D341Med (cell line): ENCODE results near the gene RPS6KA5.
"Not testable (repeated sequence)": the region's sequence is repeated elsewhere in the genome, so short reads cannot be mapped to it uniquely, and the experiment has no call there.

Source experiments
- DNase-seq: peaks from one replicate; pipeline ENCODE4 v3.0.0; 2012; ENCODE audit warnings: low spot score

RPS6KA5 gene

GRCh38 chr14:90829677-90830076, 230.8 kb downstream of the RPS6KA5 start:
- no peak for DNase-seq

- no peak for DNase-seq
Observed at GRCh38 chr14:90828642-90829487, 231.6 kb downstream of the RPS6KA5 start.

- DNase-seq, result peak; percentile 92
Observed at GRCh38 chr14:90827919-90828610, 232.4 kb downstream of the RPS6KA5 start.

- not testable (repeated sequence) for DNase-seq
Observed at GRCh38 chr14:90823542-90823941, 236.9 kb downstream of the RPS6KA5 start.

GRCh38 chr14:90820958-90821357, 239.5 kb downstream of the RPS6KA5 start:
- DNase-seq, result no peak

- no peak for DNase-seq
Observed at GRCh38 chr14:90819734-90820393, 240.6 kb downstream of the RPS6KA5 start.

GRCh38 chr14:90818715-90819114, 241.7 kb downstream of the RPS6KA5 start:
- no peak for DNase-seq

- no peak for DNase-seq
Observed at GRCh38 chr14:90816681-90817436, 243.6 kb downstream of the RPS6KA5 start.

- peak; percentile 92 for DNase-seq
Observed at GRCh38 chr14:90815822-90816662, 244.4 kb downstream of the RPS6KA5 start, which contains the start of gene TTC7B. Gene TTC7B (minus strand): TSS chr14:90816430. CDS start chr14:90816295, 135 bp downstream.

- DNase-seq, result no peak
Observed at GRCh38 chr14:90815572-90815821, 244.9 kb downstream of the RPS6KA5 start.

GRCh38 chr14:90814806-90815571, 245.5 kb downstream of the RPS6KA5 start:
- DNase-seq, result no peak

GRCh38 chr14:90813442-90813841, 247.0 kb downstream of the RPS6KA5 start:
- no peak for DNase-seq

- DNase-seq, result no peak
Observed at GRCh38 chr14:90812109-90812508, 248.3 kb downstream of the RPS6KA5 start.

GRCh38 chr14:90811641-90812040, 248.8 kb downstream of the RPS6KA5 start:
- DNase-seq, result peak; percentile 80

GRCh38 chr14:90810806-90811205, 249.6 kb downstream of the RPS6KA5 start:
- peak; percentile 57 for DNase-seq

- DNase-seq, result no peak
Observed at GRCh38 chr14:90809530-90810312, 250.7 kb downstream of the RPS6KA5 start.

GRCh38 chr14:90808759-90809529, 251.5 kb downstream of the RPS6KA5 start:
- DNase-seq, result no peak

- DNase-seq, result no peak
Observed at GRCh38 chr14:90807060-90807459, 253.4 kb downstream of the RPS6KA5 start.
